ENCODE results near the gene SLCO2A1.

DNA sequence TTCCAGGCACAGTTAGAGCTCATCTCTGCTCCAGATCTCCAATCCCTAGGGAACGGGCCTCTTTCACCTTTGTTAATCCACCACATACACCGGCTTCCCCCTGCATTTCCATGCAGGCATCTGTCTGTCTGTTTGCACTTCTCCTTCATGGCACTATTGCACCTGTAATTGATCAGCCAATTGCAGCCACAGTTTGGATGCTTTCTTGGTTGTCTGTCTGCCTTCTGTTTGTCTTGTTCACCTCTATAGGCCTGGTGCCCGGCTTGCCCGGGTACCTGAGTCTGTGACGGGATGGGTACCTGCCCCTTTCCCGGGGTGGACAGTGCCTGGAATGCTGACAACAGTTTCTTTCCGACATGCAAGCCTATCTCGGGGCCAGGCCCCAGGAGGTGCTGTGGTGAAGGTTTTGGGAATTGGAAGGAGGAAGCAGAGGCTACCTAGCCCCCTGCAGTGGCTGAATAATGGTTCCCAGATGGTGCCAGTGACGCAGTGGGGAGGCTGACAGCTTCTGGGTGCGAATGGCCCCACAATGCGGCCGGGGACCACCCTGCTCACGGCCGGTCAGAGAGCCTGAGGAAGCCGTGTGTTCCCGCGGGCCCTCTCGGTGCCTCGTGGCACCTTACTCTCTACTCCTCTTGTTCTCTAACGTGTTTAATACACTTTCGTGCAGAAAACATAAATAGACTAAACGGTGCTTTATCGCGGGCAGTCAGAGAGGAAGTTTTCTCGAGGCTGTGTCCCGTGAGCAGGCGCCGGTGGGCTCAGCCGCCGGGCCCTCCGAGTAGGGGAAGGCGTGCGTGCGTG is 102.8 kb downstream of the SLCO2A1 start:
- TF ChIP-seq, protein P1, sequence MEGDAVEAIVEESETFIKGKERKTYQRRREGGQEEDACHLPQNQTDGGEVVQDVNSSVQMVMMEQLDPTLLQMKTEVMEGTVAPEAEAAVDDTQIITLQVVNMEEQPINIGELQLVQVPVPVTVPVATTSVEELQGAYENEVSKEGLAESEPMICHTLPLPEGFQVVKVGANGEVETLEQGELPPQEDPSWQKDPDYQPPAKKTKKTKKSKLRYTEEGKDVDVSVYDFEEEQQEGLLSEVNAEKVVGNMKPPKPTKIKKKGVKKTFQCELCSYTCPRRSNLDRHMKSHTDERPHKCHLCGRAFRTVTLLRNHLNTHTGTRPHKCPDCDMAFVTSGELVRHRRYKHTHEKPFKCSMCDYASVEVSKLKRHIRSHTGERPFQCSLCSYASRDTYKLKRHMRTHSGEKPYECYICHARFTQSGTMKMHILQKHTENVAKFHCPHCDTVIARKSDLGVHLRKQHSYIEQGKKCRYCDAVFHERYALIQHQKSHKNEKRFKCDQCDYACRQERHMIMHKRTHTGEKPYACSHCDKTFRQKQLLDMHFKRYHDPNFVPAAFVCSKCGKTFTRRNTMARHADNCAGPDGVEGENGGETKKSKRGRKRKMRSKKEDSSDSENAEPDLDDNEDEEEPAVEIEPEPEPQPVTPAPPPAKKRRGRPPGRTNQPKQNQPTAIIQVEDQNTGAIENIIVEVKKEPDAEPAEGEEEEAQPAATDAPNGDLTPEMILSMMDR (IDR thresholded peaks at IDR 0.05) = no peak
- no peak for TF ChIP-seq ZFX (IDR thresholded peaks at IDR 0.05; ENCODE audit: borderline replicate concordance)

Data from 22Rv1 (cell line).